HepG2 (cell line): ENCODE results near the gene TAF3. TPM values are rescaled to one million over a fixed set of nuclear protein-coding genes. Genes with fewer than 3 reads are reported as not detected.

Experiments used
- ASH2L ChIP-seq: fragments of 300-600, 200-600 bp; sonication (generic); IDR thresholded peaks from 2 replicates; pipeline ENCODE4 v1.7.0; 2017; ENCODE audit warnings: low read depth, mild to moderate bottlenecking, moderate library complexity, mixed read lengths, low read length; ENCODE audit not compliant: insufficient read length
- CHCHD3 ChIP-seq: sonication (generic); formaldehyde crosslinking; IDR thresholded peaks from 2 replicates; pipeline ENCODE4 v1.8.0; 2022; ENCODE audit warnings: mild to moderate bottlenecking, missing genetic modification reagents, moderate library complexity
- ETV5 ChIP-seq: IDR thresholded peaks from 2 replicates; pipeline ENCODE4 v1.6.1; 2018; ENCODE audit warnings: missing biosample characterization, missing genetic modification reagents, inconsistent platforms, borderline replicate concordance
- GATA4 ChIP-seq: sonication (generic); IDR thresholded peaks from 2 replicates; pipeline ENCODE4 v1.6.1; 2016; ENCODE audit warnings: antibody characterized with exemption, low read depth, borderline replicate concordance
- HDAC2 ChIP-seq: sonication (generic); formaldehyde crosslinking; IDR thresholded peaks from 2 replicates; pipeline ENCODE4 v1.4.0; 2020; ENCODE audit warnings: missing genetic modification reagents
- HNRNPH1 ChIP-seq: fragments of 200-400 bp; formaldehyde crosslinking; optimal IDR thresholded peaks from 2 replicates; pipeline ENCODE3; 2017; ENCODE audit warnings: mild to moderate bottlenecking, low read depth, low read length
- KLF12 ChIP-seq: sonication (generic); formaldehyde crosslinking; IDR thresholded peaks from 2 replicates; pipeline ENCODE4 v1.4.0; 2020; ENCODE audit warnings: missing genetic modification reagents, borderline replicate concordance
- NFE2L2 ChIP-seq: fragments of 150-350 bp; IDR thresholded peaks from 2 replicates; pipeline ENCODE4 v1.6.1; 2014; ENCODE audit warnings: low read length
- NFKBIZ ChIP-seq: IDR thresholded peaks from 2 replicates; pipeline ENCODE4 v1.6.1; 2018; ENCODE audit warnings: missing genetic modification reagents, missing compliant biosample characterization
- PHF5A ChIP-seq: IDR thresholded peaks from one replicate; pipeline ENCODE4 v1.6.1; 2018; ENCODE audit warnings: low read depth, missing genetic modification reagents; ENCODE audit not compliant: unreplicated experiment
- RFXAP ChIP-seq: sonication (generic); formaldehyde crosslinking; IDR thresholded peaks from 2 replicates; pipeline ENCODE4 v1.4.0; 2020; ENCODE audit warnings: missing genetic modification reagents, borderline replicate concordance
- SIN3B ChIP-seq: fragments of 150-350 bp; IDR thresholded peaks from 2 replicates; pipeline ENCODE4 v1.6.1; 2014; ENCODE audit warnings: low read length
- SP4 ChIP-seq: sonication (generic); formaldehyde crosslinking; IDR thresholded peaks from 2 replicates; pipeline ENCODE4 v1.8.1; 2023; ENCODE audit warnings: mild to moderate bottlenecking, missing genetic modification reagents
- STAT5B ChIP-seq: sonication (generic); formaldehyde crosslinking; IDR thresholded peaks from 2 replicates; pipeline ENCODE4 v1.4.0; 2020; ENCODE audit warnings: missing genetic modification reagents
- ZNF562 ChIP-seq: sonication (generic); formaldehyde crosslinking; IDR thresholded peaks from 2 replicates; pipeline ENCODE4 v1.8.0; 2022; ENCODE audit warnings: missing genetic modification reagents, borderline replicate concordance
- ZNF678 ChIP-seq: sonication (generic); formaldehyde crosslinking; IDR thresholded peaks from 2 replicates; pipeline ENCODE4 v1.4.0; 2020; ENCODE audit warnings: mild to moderate bottlenecking, missing genetic modification reagents
- polyA plus RNA-seq, 8 experiments: library from polyadenylated mRNA; depleted of rRNA in 3 of 8; stranded (reverse) in 7 of 8; unstranded in 1 of 8; fragments of >200 nt; fragmentation: Illumina TruSeq in 4 of 8; extraction: Trizol in 4 of 8; gene quantifications; 2 replicates each; pipeline versions ENCODE4 v1.2.1 to v1.2.3, GENCODE V29; 2011 to 2016; ENCODE audit warnings: low read depth in 4 of 8, missing spikeins in 1 of 8, mixed read lengths in 1 of 8; ENCODE audit not compliant: insufficient read depth in 1 of 8
- total RNA-seq, 5 experiments: library from RNA; depleted of rRNA; stranded (reverse); fragments of >200 nt; fragmentation: Illumina TruSeq; extraction: Trizol; gene quantifications; 2 replicates each; pipeline ENCODE4 v1.2.3, GENCODE V29; 2016; ENCODE audit warnings: low read depth in 1 of 5
- TF ChIP-seq, protein P1 (sequence below): sonication (generic); formaldehyde crosslinking; IDR thresholded peaks from 2 replicates; pipeline ENCODE4 v1.8.1; 2023; ENCODE audit warnings: mild to moderate bottlenecking, missing genetic modification reagents
- TF ChIP-seq, protein P2 (sequence below): sonication (generic); formaldehyde crosslinking; IDR thresholded peaks from 2 replicates; pipeline ENCODE4 v1.5.0; 2020; ENCODE audit warnings: mild to moderate bottlenecking, missing genetic modification reagents, moderate library complexity
- TF ChIP-seq, protein P3 (sequence below): sonication (generic); formaldehyde crosslinking; IDR thresholded peaks from 2 replicates; pipeline ENCODE4 v1.4.0; 2020; ENCODE audit warnings: missing genetic modification reagents, borderline replicate concordance
- TF ChIP-seq, protein P4 (sequence below): sonication (generic); formaldehyde crosslinking; IDR thresholded peaks from 2 replicates; pipeline ENCODE4 v1.4.0; 2020; ENCODE audit warnings: low read depth, missing genetic modification reagents
- TF ChIP-seq, protein P5 (sequence below): sonication (generic); formaldehyde crosslinking; IDR thresholded peaks from 2 replicates; pipeline ENCODE4 v1.5.0; 2020; ENCODE audit warnings: mild to moderate bottlenecking, low read depth, missing genetic modification reagents, borderline replicate concordance

TAF3 gene
- total and polyA plus RNA-seq, 2 of the 13 experiments (the other 11 are each of a cell fraction or from before 2014, with no cell fraction given) = 1.7 to 2.9 TPM

DNA sequence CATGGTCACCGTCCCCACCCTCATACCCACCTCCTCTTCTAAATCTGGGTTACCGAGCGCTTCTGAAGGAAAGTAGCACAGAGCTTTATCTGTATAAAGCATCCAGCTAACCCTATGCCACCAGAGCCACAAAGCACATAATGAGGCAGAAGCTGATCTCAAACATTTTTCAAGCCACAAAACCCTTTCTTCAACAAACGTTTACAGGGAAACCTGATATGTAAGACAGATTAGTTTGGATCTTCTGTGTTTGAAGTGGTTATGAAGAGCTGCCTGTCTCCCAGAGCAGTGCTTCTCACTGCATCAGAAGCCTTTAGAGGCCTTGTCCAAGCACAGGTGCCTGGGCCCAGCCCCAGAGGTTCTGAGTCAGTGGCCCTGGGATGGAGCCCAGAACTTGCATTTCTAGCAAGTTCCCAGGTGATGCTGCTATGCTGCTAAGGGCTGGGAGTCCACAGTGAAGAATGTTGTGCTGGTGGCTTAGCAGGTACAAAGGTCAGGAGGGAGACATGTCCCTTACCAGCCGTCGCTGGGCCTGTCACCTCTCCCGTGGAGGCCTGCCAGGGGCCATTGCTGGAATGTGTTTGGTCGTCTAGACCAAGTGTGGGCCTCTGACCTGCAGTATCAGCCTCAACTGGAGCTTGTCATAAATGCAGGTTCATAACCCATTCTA, 90.4 kb downstream of the TAF3 start (continued):
- TF ChIP-seq CHCHD3 (CRISPR knock-in tag) = no peak
- no peak for TF ChIP-seq PHF5A (CRISPR knock-in tag)
- TF ChIP-seq RFXAP (CRISPR knock-in tag) = no peak
- TF ChIP-seq, protein P1, sequence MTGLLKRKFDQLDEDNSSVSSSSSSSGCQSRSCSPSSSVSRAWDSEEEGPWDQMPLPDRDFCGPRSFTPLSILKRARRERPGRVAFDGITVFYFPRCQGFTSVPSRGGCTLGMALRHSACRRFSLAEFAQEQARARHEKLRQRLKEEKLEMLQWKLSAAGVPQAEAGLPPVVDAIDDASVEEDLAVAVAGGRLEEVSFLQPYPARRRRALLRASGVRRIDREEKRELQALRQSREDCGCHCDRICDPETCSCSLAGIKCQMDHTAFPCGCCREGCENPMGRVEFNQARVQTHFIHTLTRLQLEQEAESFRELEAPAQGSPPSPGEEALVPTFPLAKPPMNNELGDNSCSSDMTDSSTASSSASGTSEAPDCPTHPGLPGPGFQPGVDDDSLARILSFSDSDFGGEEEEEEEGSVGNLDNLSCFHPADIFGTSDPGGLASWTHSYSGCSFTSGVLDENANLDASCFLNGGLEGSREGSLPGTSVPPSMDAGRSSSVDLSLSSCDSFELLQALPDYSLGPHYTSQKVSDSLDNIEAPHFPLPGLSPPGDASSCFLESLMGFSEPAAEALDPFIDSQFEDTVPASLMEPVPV (CRISPR knock-in tag) = no peak
- TF ChIP-seq KLF12 (CRISPR knock-in tag) = no peak
- TF ChIP-seq SP4 (CRISPR knock-in tag) = no peak
- TF ChIP-seq, protein P2, sequence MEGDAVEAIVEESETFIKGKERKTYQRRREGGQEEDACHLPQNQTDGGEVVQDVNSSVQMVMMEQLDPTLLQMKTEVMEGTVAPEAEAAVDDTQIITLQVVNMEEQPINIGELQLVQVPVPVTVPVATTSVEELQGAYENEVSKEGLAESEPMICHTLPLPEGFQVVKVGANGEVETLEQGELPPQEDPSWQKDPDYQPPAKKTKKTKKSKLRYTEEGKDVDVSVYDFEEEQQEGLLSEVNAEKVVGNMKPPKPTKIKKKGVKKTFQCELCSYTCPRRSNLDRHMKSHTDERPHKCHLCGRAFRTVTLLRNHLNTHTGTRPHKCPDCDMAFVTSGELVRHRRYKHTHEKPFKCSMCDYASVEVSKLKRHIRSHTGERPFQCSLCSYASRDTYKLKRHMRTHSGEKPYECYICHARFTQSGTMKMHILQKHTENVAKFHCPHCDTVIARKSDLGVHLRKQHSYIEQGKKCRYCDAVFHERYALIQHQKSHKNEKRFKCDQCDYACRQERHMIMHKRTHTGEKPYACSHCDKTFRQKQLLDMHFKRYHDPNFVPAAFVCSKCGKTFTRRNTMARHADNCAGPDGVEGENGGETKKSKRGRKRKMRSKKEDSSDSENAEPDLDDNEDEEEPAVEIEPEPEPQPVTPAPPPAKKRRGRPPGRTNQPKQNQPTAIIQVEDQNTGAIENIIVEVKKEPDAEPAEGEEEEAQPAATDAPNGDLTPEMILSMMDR (CRISPR knock-in tag) = peak; percentile 37; the same call in 1 of the 2 replicates
- TF ChIP-seq, protein P3, sequence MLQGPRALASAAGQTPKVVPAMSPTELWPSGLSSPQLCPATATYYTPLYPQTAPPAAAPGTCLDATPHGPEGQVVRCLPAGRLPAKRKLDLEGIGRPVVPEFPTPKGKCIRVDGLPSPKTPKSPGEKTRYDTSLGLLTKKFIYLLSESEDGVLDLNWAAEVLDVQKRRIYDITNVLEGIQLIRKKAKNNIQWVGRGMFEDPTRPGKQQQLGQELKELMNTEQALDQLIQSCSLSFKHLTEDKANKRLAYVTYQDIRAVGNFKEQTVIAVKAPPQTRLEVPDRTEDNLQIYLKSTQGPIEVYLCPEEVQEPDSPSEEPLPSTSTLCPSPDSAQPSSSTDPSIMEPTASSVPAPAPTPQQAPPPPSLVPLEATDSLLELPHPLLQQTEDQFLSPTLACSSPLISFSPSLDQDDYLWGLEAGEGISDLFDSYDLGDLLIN (CRISPR knock-in tag) = no peak
- no peak for TF ChIP-seq HNRNPH1
- TF ChIP-seq ETV5 = no peak
- TF ChIP-seq, protein P4, sequence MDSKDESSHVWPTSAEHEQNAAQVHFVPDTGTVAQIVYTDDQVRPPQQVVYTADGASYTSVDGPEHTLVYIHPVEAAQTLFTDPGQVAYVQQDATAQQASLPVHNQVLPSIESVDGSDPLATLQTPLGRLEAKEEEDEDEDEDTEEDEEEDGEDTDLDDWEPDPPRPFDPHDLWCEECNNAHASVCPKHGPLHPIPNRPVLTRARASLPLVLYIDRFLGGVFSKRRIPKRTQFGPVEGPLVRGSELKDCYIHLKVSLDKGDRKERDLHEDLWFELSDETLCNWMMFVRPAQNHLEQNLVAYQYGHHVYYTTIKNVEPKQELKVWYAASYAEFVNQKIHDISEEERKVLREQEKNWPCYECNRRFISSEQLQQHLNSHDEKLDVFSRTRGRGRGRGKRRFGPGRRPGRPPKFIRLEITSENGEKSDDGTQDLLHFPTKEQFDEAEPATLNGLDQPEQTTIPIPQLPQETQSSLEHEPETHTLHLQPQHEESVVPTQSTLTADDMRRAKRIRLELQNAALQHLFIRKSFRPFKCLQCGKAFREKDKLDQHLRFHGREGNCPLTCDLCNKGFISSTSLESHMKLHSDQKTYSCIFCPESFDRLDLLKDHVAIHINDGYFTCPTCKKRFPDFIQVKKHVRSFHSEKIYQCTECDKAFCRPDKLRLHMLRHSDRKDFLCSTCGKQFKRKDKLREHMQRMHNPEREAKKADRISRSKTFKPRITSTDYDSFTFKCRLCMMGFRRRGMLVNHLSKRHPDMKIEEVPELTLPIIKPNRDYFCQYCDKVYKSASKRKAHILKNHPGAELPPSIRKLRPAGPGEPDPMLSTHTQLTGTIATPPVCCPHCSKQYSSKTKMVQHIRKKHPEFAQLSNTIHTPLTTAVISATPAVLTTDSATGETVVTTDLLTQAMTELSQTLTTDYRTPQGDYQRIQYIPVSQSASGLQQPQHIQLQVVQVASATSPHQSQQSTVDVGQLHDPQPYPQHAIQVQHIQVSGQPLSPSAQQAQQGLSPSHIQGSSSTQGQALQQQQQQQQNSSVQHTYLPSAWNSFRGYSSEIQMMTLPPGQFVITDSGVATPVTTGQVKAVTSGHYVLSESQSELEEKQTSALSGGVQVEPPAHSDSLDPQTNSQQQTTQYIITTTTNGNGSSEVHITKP = no peak
- TF ChIP-seq STAT5B = no peak
- peak; percentile 48 for TF ChIP-seq ASH2L
- TF ChIP-seq, protein P5, sequence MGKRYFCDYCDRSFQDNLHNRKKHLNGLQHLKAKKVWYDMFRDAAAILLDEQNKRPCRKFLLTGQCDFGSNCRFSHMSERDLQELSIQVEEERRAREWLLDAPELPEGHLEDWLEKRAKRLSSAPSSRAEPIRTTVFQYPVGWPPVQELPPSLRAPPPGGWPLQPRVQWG (CRISPR knock-in tag) = no peak
- no peak for TF ChIP-seq NFE2L2
- TF ChIP-seq GATA4 = no peak
- no peak for TF ChIP-seq ZNF562 (CRISPR knock-in tag)
- TF ChIP-seq SIN3B = no peak
- TF ChIP-seq ZNF678 (CRISPR knock-in tag) = no peak
- no peak for TF ChIP-seq NFKBIZ (CRISPR knock-in tag)
- TF ChIP-seq HDAC2 (CRISPR knock-in tag) = peak; percentile 81
